WTC11 (cell line): ENCODE results near the gene PRRC2C. TPM values are rescaled to one million over a fixed set of nuclear protein-coding genes. Genes with fewer than 3 reads are reported as not detected.

Experiments
- ATAC-seq: fragments of 200-7000 bp; cut with Tn5 transposase; 2 replicates; pipeline ENCODE4 v1.10.0; 2021; ENCODE audit warnings: mild to moderate bottlenecking, moderate library complexity
- CTCF ChIA-PET: fragments of 300-600 bp; sonication (Branson Sonifier 250); formaldehyde crosslinking; loops from one replicate; lab custom pipeline; 2021; ENCODE audit warnings: antibody characterized with exemption; lab: Charles Lee
- POLR2A ChIA-PET: fragments of 350-600 bp; sonication (Branson Sonifier 250); formaldehyde crosslinking; loops from one replicate; lab custom pipeline; 2021; ENCODE audit warnings: antibody characterized with exemption; lab: Charles Lee
- DNase-seq: peaks from one replicate; pipeline ENCODE4 v3.0.0; 2021; ENCODE audit warnings: low spot score
- H3K27ac Mint-ChIP-seq: 2 replicates; pipeline ENCODE4 v1.8.0; 2021; ENCODE audit warnings: mixed read lengths
- H3K27me3 Mint-ChIP-seq: 2 replicates; pipeline ENCODE4 v1.8.0; 2021; ENCODE audit warnings: low read depth, mild to moderate bottlenecking, moderate library complexity, mixed read lengths
- H3K36me3 Mint-ChIP-seq: 2 replicates; pipeline ENCODE4 v1.8.0; 2021; ENCODE audit warnings: mixed read lengths
- H3K4me1 Mint-ChIP-seq: 2 replicates; pipeline ENCODE4 v1.8.0; 2022; ENCODE audit warnings: mixed read lengths
- H3K4me3 Mint-ChIP-seq: 2 replicates; pipeline ENCODE4 v1.8.0; 2021; ENCODE audit warnings: mild to moderate bottlenecking, moderate library complexity, mixed read lengths
- H3K9me3 Mint-ChIP-seq: 2 replicates; pipeline ENCODE4 v1.8.0; 2021; ENCODE audit warnings: mixed read lengths
- ARID4B ChIP-seq: sonication (generic); formaldehyde crosslinking; IDR thresholded peaks from 2 replicates; pipeline ENCODE4 v1.8.0; 2023; ENCODE audit warnings: missing genetic modification reagents, mild to moderate bottlenecking, borderline replicate concordance
- E2F4 ChIP-seq: sonication (generic); formaldehyde crosslinking; IDR thresholded peaks from 2 replicates; pipeline ENCODE4 v1.8.1; 2022; ENCODE audit warnings: low read depth, mild to moderate bottlenecking, moderate library complexity, missing genetic modification reagents, borderline replicate concordance
- KAT7 ChIP-seq: sonication (generic); formaldehyde crosslinking; IDR thresholded peaks from 2 replicates; pipeline ENCODE4 v1.8.1; 2023; ENCODE audit warnings: missing genetic modification reagents, mild to moderate bottlenecking, borderline replicate concordance
- MLX ChIP-seq: sonication (generic); formaldehyde crosslinking; IDR thresholded peaks from 2 replicates; pipeline ENCODE4 v1.8.1; 2023; ENCODE audit warnings: mild to moderate bottlenecking, missing genetic modification reagents, moderate library complexity
- MXD4 ChIP-seq: fragments of 250-450 bp; sonication (Bioruptor Pico); IDR thresholded peaks from 2 replicates; pipeline ENCODE4 v1.8.0; 2021; ENCODE audit warnings: mild to moderate bottlenecking, moderate library complexity, borderline replicate concordance
- NR1H2 ChIP-seq: sonication (generic); formaldehyde crosslinking; IDR thresholded peaks from 2 replicates; pipeline ENCODE4 v1.9.0; 2021; ENCODE audit warnings: mild to moderate bottlenecking, moderate library complexity, missing genetic modification reagents
- PRRX2 ChIP-seq: fragments of 250-450 bp; sonication (Bioruptor Pico); IDR thresholded peaks from 2 replicates; pipeline ENCODE4 v1.8.0; 2021; ENCODE audit warnings: mild to moderate bottlenecking
- SMAD3 ChIP-seq: sonication (generic); formaldehyde crosslinking; IDR thresholded peaks from 2 replicates; pipeline ENCODE4 v1.8.0; 2022; ENCODE audit warnings: missing genetic modification reagents, mild to moderate bottlenecking, borderline replicate concordance
- SP1 ChIP-seq: sonication (generic); formaldehyde crosslinking; conservative IDR thresholded peaks from 2 replicates; pipeline ENCODE4 v1.8.1; 2022; ENCODE audit warnings: missing genetic modification reagents
- TCF7 ChIP-seq: sonication (generic); formaldehyde crosslinking; IDR thresholded peaks from 2 replicates; pipeline ENCODE4 v1.8.0; 2022; ENCODE audit warnings: mild to moderate bottlenecking, low read depth, missing genetic modification reagents, moderate library complexity
- TP53 ChIP-seq: sonication (generic); formaldehyde crosslinking; IDR thresholded peaks from 2 replicates; pipeline ENCODE4 v1.8.1; 2023; ENCODE audit warnings: mild to moderate bottlenecking, missing genetic modification reagents
- ZNF232 ChIP-seq: sonication (generic); formaldehyde crosslinking; IDR thresholded peaks from 2 replicates; pipeline ENCODE4 v1.8.0; 2022; ENCODE audit warnings: mild to moderate bottlenecking, missing genetic modification reagents
- ZNF425 ChIP-seq: fragments of 250-450 bp; sonication (Bioruptor Pico); conservative IDR thresholded peaks from 2 replicates; pipeline ENCODE4 v1.9.0; 2021; ENCODE audit warnings: mild to moderate bottlenecking
- total RNA-seq: library from RNA; stranded (reverse); gene quantifications from 3 replicates; pipeline ENCODE4 v1.2.3, GENCODE V29; 2021
- TF ChIP-seq, protein P1 (sequence below): sonication (generic); formaldehyde crosslinking; conservative IDR thresholded peaks from 2 replicates; pipeline ENCODE4 v1.8.1; 2023; ENCODE audit warnings: mild to moderate bottlenecking, low read depth, missing genetic modification reagents, moderate library complexity
- TF ChIP-seq, protein P2 (sequence below): sonication (generic); formaldehyde crosslinking; IDR thresholded peaks from 2 replicates; pipeline ENCODE4 v1.8.1; 2023; ENCODE audit warnings: mild to moderate bottlenecking, missing genetic modification reagents, moderate library complexity
- TF ChIP-seq, protein P3 (sequence below): sonication (generic); formaldehyde crosslinking; IDR thresholded peaks from 2 replicates; pipeline ENCODE4 v1.8.1; 2022; ENCODE audit warnings: mild to moderate bottlenecking, missing genetic modification reagents, moderate library complexity, borderline replicate concordance

The PRRC2C gene
- total RNA-seq, 1 experiment from 2014 or later = 236 TPM

- no peak overlapping the region for H3K4me3 Mint-ChIP-seq
- TF ChIP-seq, protein P1, sequence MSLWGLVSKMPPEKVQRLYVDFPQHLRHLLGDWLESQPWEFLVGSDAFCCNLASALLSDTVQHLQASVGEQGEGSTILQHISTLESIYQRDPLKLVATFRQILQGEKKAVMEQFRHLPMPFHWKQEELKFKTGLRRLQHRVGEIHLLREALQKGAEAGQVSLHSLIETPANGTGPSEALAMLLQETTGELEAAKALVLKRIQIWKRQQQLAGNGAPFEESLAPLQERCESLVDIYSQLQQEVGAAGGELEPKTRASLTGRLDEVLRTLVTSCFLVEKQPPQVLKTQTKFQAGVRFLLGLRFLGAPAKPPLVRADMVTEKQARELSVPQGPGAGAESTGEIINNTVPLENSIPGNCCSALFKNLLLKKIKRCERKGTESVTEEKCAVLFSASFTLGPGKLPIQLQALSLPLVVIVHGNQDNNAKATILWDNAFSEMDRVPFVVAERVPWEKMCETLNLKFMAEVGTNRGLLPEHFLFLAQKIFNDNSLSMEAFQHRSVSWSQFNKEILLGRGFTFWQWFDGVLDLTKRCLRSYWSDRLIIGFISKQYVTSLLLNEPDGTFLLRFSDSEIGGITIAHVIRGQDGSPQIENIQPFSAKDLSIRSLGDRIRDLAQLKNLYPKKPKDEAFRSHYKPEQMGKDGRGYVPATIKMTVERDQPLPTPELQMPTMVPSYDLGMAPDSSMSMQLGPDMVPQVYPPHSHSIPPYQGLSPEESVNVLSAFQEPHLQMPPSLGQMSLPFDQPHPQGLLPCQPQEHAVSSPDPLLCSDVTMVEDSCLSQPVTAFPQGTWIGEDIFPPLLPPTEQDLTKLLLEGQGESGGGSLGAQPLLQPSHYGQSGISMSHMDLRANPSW (CRISPR knock-in tag) = no peak
- TF ChIP-seq E2F4 (CRISPR knock-in tag) (no peak), TCF7 (CRISPR knock-in tag) (no peak), ZNF232 (CRISPR knock-in tag) (no peak), ARID4B (CRISPR knock-in tag) (no peak), TP53 (CRISPR knock-in tag) (no peak), SP1 (no peak), SMAD3 (CRISPR knock-in tag) (no peak), KAT7 (no peak), MXD4 (CRISPR knock-in tag) (no peak), PRRX2 (CRISPR knock-in tag) (no peak), ZNF425 (CRISPR knock-in tag) (no peak), NR1H2 (no peak), MLX (CRISPR knock-in tag) (no peak)
- TF ChIP-seq, protein P2, sequence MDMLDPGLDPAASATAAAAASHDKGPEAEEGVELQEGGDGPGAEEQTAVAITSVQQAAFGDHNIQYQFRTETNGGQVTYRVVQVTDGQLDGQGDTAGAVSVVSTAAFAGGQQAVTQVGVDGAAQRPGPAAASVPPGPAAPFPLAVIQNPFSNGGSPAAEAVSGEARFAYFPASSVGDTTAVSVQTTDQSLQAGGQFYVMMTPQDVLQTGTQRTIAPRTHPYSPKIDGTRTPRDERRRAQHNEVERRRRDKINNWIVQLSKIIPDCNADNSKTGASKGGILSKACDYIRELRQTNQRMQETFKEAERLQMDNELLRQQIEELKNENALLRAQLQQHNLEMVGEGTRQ (CRISPR knock-in tag) = no peak
- TF ChIP-seq, protein P3, sequence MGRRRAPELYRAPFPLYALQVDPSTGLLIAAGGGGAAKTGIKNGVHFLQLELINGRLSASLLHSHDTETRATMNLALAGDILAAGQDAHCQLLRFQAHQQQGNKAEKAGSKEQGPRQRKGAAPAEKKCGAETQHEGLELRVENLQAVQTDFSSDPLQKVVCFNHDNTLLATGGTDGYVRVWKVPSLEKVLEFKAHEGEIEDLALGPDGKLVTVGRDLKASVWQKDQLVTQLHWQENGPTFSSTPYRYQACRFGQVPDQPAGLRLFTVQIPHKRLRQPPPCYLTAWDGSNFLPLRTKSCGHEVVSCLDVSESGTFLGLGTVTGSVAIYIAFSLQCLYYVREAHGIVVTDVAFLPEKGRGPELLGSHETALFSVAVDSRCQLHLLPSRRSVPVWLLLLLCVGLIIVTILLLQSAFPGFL = no peak
- DNase-seq = no peak
- peaks cover 7% of the 10 kb centered on the region for H3K4me1 Mint-ChIP-seq
- CTCF ChIA-PET = interaction anchor here (1.2 kb wide), 1 partner anchor 120 kb away, joined by 5 read pairs; no protein-coding TSS in a partner anchor
- POLR2A ChIA-PET = interaction anchor here (0.6 kb wide), 1 partner anchor 135 kb away, joined by 3 read pairs; no protein-coding TSS in a partner anchor
- no peaks in the 10 kb centered on the region for H3K9me3 Mint-ChIP-seq
- H3K36me3 Mint-ChIP-seq = peaks cover 21% of the 10 kb centered on the region
- no peak for ATAC-seq
- H3K27ac Mint-ChIP-seq = peak overlapping the region; percentile 34; the same call in 1 of the 2 replicates
- H3K27me3 Mint-ChIP-seq = no peaks in the 10 kb centered on the region
Measured at GRCh38 chr1:171596119-171596518, 110.8 kb downstream of the PRRC2C start.
